H9 (cell line): ENCODE measurements around the gene FMO5. TPM values are rescaled to one million over a fixed set of nuclear protein-coding genes. Genes with fewer than 3 reads are reported as not detected.

Experiments used
- DNase-seq: peaks from one replicate; pipeline ENCODE4 v3.0.0-alpha.2; 2017
- H2AFZ ChIP-seq: one replicate; pipeline ENCODE4 v1.6.1; 2013; ENCODE audit warnings: mild to moderate bottlenecking, low read length, control low read depth, moderate library complexity
- H2AK5ac ChIP-seq: 2 replicates; pipeline ENCODE4 v1.6.1; 2013; ENCODE audit warnings: low read length, control low read depth, mixed read lengths; ENCODE audit not compliant: insufficient read length
- H2BK120ac ChIP-seq: one replicate; pipeline ENCODE4 v1.6.1; 2013; ENCODE audit warnings: low read depth, mild to moderate bottlenecking, low read length, control low read depth, inconsistent platforms; ENCODE audit not compliant: poor library complexity, severe bottlenecking
- H2BK12ac ChIP-seq: 2 replicates; pipeline ENCODE4 v1.6.1; 2013; ENCODE audit warnings: low read length, control low read depth, mixed read lengths, low read depth; ENCODE audit not compliant: insufficient read length
- H2BK15ac ChIP-seq: 2 replicates; pipeline ENCODE4 v1.6.1; 2013; ENCODE audit warnings: low read depth, low read length, control low read depth
- H2BK20ac ChIP-seq: one replicate; pipeline ENCODE4 v1.6.1; 2013; ENCODE audit warnings: low read depth, mild to moderate bottlenecking, low read length, control low read depth, inconsistent platforms; ENCODE audit not compliant: poor library complexity, severe bottlenecking
- H2BK5ac ChIP-seq: 2 replicates; pipeline ENCODE4 v1.6.1; 2013; ENCODE audit warnings: low read length, control low read depth, mixed read lengths; ENCODE audit not compliant: insufficient read length
- H3K14ac ChIP-seq: 2 replicates; pipeline ENCODE4 v1.6.1; 2013; ENCODE audit warnings: low read length, control low read depth; ENCODE audit not compliant: insufficient read depth
- H3K18ac ChIP-seq: 2 replicates; pipeline ENCODE4 v1.6.1; 2013; ENCODE audit warnings: low read depth, mild to moderate bottlenecking, mixed read lengths, low read length, control low read depth; ENCODE audit not compliant: insufficient read length
- H3K23ac ChIP-seq: 2 replicates; pipeline ENCODE4 v1.6.1; 2013; ENCODE audit warnings: low read length, control low read depth, mixed read lengths, low read depth; ENCODE audit not compliant: insufficient read length
- H3K23me2 ChIP-seq: 2 replicates; pipeline ENCODE4 v1.6.1; 2013; ENCODE audit warnings: low read depth, mild to moderate bottlenecking, mixed read lengths, low read length, control low read depth; ENCODE audit not compliant: insufficient read length, poor library complexity, severe bottlenecking
- H3K27ac ChIP-seq: 2 replicates; pipeline ENCODE4 v1.5.1; 2013; ENCODE audit warnings: low read length, control low read depth, mixed read lengths, low read depth; ENCODE audit not compliant: insufficient read length
- H3K27me3 ChIP-seq: 2 replicates; pipeline ENCODE4 v1.6.1; 2013; ENCODE audit warnings: low read length, control low read depth, inconsistent platforms; ENCODE audit not compliant: insufficient read depth
- H3K4ac ChIP-seq: 2 replicates; pipeline ENCODE4 v1.6.1; 2013; ENCODE audit warnings: low read depth, mild to moderate bottlenecking, control low read depth, inconsistent platforms, low read length, moderate library complexity
- H3K4me1 ChIP-seq: 2 replicates; pipeline ENCODE4 v1.6.1; 2013; ENCODE audit warnings: low read length, control low read depth, inconsistent platforms; ENCODE audit not compliant: insufficient read depth
- H3K4me2 ChIP-seq: 2 replicates; pipeline ENCODE4 v1.6.1; 2013; ENCODE audit warnings: low read length, control low read depth, mixed read lengths; ENCODE audit not compliant: insufficient read length, insufficient read depth
- H3K56ac ChIP-seq: 2 replicates; pipeline ENCODE4 v1.6.1; 2013; ENCODE audit warnings: low read depth, mild to moderate bottlenecking, mixed read lengths, low read length, control low read depth; ENCODE audit not compliant: insufficient read length
- H3K79me1 ChIP-seq: 2 replicates; pipeline ENCODE4 v1.6.1; 2013; ENCODE audit warnings: low read depth, mild to moderate bottlenecking, moderate library complexity, low read length, control low read depth, inconsistent platforms; ENCODE audit not compliant: insufficient read depth, poor library complexity, severe bottlenecking
- H3K79me2 ChIP-seq: 2 replicates; pipeline ENCODE4 v1.6.1; 2013; ENCODE audit warnings: low read length, control low read depth, inconsistent platforms; ENCODE audit not compliant: insufficient read depth
- H3K9ac ChIP-seq: 2 replicates; pipeline ENCODE4 v1.6.1; 2013; ENCODE audit warnings: low read length, control low read depth, mixed read lengths; ENCODE audit not compliant: insufficient read length; ENCODE audit errors: extremely low read depth
- H3K9me3 ChIP-seq: one replicate; pipeline ENCODE4 v1.6.1; 2013; ENCODE audit warnings: low read depth, low read length, inconsistent platforms; ENCODE audit not compliant: control insufficient read depth
- H3T11ph ChIP-seq: one replicate; pipeline ENCODE4 v1.6.1; 2013; ENCODE audit warnings: mild to moderate bottlenecking, low read length, control low read depth, inconsistent platforms
- H4K20me1 ChIP-seq: one replicate; pipeline ENCODE4 v1.6.1; 2013; ENCODE audit not compliant: control insufficient read depth, insufficient read length, insufficient read depth
- H4K5ac ChIP-seq: 2 replicates; pipeline ENCODE4 v1.6.1; 2013; ENCODE audit warnings: low read depth, mild to moderate bottlenecking, mixed read lengths, low read length, control low read depth; ENCODE audit not compliant: insufficient read length
- H4K8ac ChIP-seq: replicated peaks from 2 replicates; pipeline ENCODE4 v1.6.1; 2013; ENCODE audit warnings: low read length, control low read depth, mixed read lengths, low read depth; ENCODE audit not compliant: insufficient read length
- H4K91ac ChIP-seq: 2 replicates; pipeline ENCODE4 v1.6.1; 2013; ENCODE audit warnings: low read depth, mild to moderate bottlenecking, moderate library complexity, mixed read lengths, low read length, control low read depth; ENCODE audit not compliant: insufficient read length
- H3K27ac Mint-ChIP-seq, 3 experiments: 2 replicates in 2 of 3; 3 replicates in 1 of 3; pipeline ENCODE4 v1.8.0; 2020 to 2021; ENCODE audit warnings: mixed read lengths in 3 of 3, mild to moderate bottlenecking in 1 of 3, moderate library complexity in 1 of 3
- H3K27me3 Mint-ChIP-seq: 2 replicates; pipeline ENCODE4 v1.8.0; 2021; ENCODE audit warnings: low read depth, mild to moderate bottlenecking, moderate library complexity, mixed read lengths
- H3K36me3 Mint-ChIP-seq, 3 experiments: 2 replicates in 2 of 3; 3 replicates in 1 of 3; pipeline ENCODE4 v1.8.0; 2020 to 2021; ENCODE audit warnings: low read depth in 3 of 3, mixed read lengths in 3 of 3; ENCODE audit not compliant: insufficient read depth in 1 of 3
- H3K4me1 Mint-ChIP-seq, 2 experiments: 2 replicates each; pipeline ENCODE4 v1.8.0; 2020; ENCODE audit warnings: mixed read lengths in 2 of 2
- H3K4me3 Mint-ChIP-seq, 2 experiments: 2 replicates in 1 of 2; 3 replicates in 1 of 2; pipeline ENCODE4 v1.8.0; 2020 to 2021; ENCODE audit warnings: mild to moderate bottlenecking in 2 of 2, mixed read lengths in 2 of 2, moderate library complexity in 1 of 2
- H3K9me3 Mint-ChIP-seq, 2 experiments: 2 replicates in 1 of 2; 3 replicates in 1 of 2; pipeline ENCODE4 v1.8.0; 2020; ENCODE audit warnings: mild to moderate bottlenecking in 2 of 2, mixed read lengths in 2 of 2, moderate library complexity in 1 of 2
- CTCF ChIP-seq: fragments of 200-600 bp; sonication (generic); conservative IDR thresholded peaks from 3 replicates; pipeline ENCODE4 v1.8.0; 2021; ENCODE audit warnings: antibody characterized with exemption, mild to moderate bottlenecking
- WGBS: extraction: QIAGEN DNeasy Blood & Tissue Kit; methylation state at CpG from one replicate; pipeline ENCODE4 v1.1.7; 2013; ENCODE audit warnings: missing lambda C conversion rate, low lambda C conversion rate, mixed read lengths; ENCODE audit not compliant: insufficient read length; ENCODE audit errors: extremely low coverage; 5-methylcytosine and 5-hydroxymethylcytosine counted together
- total RNA-seq: library from RNA; stranded (reverse); gene quantifications from 2 replicates; pipeline ENCODE4 v1.2.1, GENCODE V29; 2021

FMO5 gene
- total RNA-seq, 1 experiment from 2014 or later = 0.61 TPM

GRCh38 chr1:147242449-147243227 lies 17.5 kb upstream of the FMO5 start, which contains the start of gene CHD1L:
Gene CHD1L, plus strand, starts transcription at chr1:147242684. Its CDS starts 20 bp downstream, at chr1:147242704.
- TF ChIP-seq CTCF = peak; percentile 84
- Histone ChIP-seq H3T11ph (no peak within 1 kb of the TSS), H2AK5ac (no peak within 1 kb of the TSS), H3K79me1 (peaks cover 4% of the 10 kb centered on the region), H4K20me1 (peaks cover 3% of the 10 kb centered on the region), H2AFZ (no peak within 1 kb of the TSS), H3K79me2 (peaks cover 18% of the 10 kb centered on the region; the same call in 1 of the 2 replicates), H2BK15ac (no peak within 1 kb of the TSS), H2BK120ac (no peak within 1 kb of the TSS), H3K4me1 (peaks cover 13% of the 10 kb centered on the region), H4K91ac (no peak within 1 kb of the TSS), H3K9me3 (no peaks in the 10 kb centered on the region), H3K56ac (no peak within 1 kb of the TSS), H3K14ac (peak within 1 kb of the TSS; percentile 95), H3K9ac (peak within 1 kb of the TSS; percentile 62), H4K8ac (no peak within 1 kb of the TSS), H3K27ac (no peak within 1 kb of the TSS), H3K27me3 (no peaks in the 10 kb centered on the region), H3K4ac (no peak within 1 kb of the TSS), H3K23ac (peak within 1 kb of the TSS; percentile 55), H2BK5ac (no peak within 1 kb of the TSS), H2BK12ac (no peak within 1 kb of the TSS), H2BK20ac (no peak within 1 kb of the TSS), H4K5ac (no peak within 1 kb of the TSS), H3K18ac (peak within 1 kb of the TSS; percentile 84), H3K4me2 (peak within 1 kb of the TSS; percentile 90), H3K23me2 (peaks cover 4% of the 10 kb centered on the region)
- Mint-ChIP-seq H3K36me3 (peaks cover 0 to 4% (median 1%) of the 10 kb centered on the region in 3 experiments; a peak in 2 of 7 replicates), H3K27ac (peak within 1 kb of the TSS in 2 of 3 experiments; percentile 28 to 96; a peak in 5 of 7 replicates), H3K9me3 (no peaks in the 10 kb centered on the region), H3K4me1 (peaks cover 44 to 52% of the 10 kb centered on the region in 2 experiments), H3K4me3 (peak within 1 kb of the TSS; percentile 90 to 91), H3K27me3 (no peaks in the 10 kb centered on the region)
- DNase-seq = peak; percentile 95
- WGBS = no CpG with 5 or more reads among the region's 82 CpGs
